ENCODE results near the gene RGS11. TPM values are rescaled to one million over a fixed set of nuclear protein-coding genes. Genes with fewer than 3 reads are reported as not detected.
A peak's percentile ranks its signal among the peaks of the same experiment; 100 is the strongest.

RGS11 gene
- total RNA-seq, 1 donor from 2014 or later: 5.4 TPM

GRCh38 chr16:279531-279930, 3.8 kb upstream of the RGS11 start:
- Histone ChIP-seq H3K4me1 (peaks cover 31% of the 10 kb centered on the region), H3K4me3 (no peak overlapping the region), H3K9me3 (no peaks in the 10 kb centered on the region), H3K27me3 (no peaks in the 10 kb centered on the region), H3K27ac (no peak overlapping the region), H3K36me3 (no peaks in the 10 kb centered on the region)
- no peak for TF ChIP-seq POLR2AphosphoS5 (IDR thresholded peaks at IDR 0.05; ENCODE audit: insufficient read depth in 1 of 2, low read depth in 1 of 2)
- TF ChIP-seq CTCF (IDR thresholded peaks at IDR 0.05): no peak
- TF ChIP-seq POLR2A (IDR thresholded peaks at IDR 0.05): no peak
- intact Hi-C loops (cut with DNase I): no loop called here
- DNase-seq (ENCODE audit: extremely low spot score in 2 of 2): no peak

GRCh38 chr16:278863-279366, 3.2 kb upstream of the RGS11 start:
- H3K9me3 ChIP-seq: no peaks in the 10 kb centered on the region
- no peak overlapping the region for H3K4me3 ChIP-seq
- H3K27ac ChIP-seq: no peak overlapping the region
- no peaks in the 10 kb centered on the region for H3K27me3 ChIP-seq
- DNase-seq (ENCODE audit: extremely low spot score in 2 of 2): no peak
- H3K4me1 ChIP-seq: peaks cover 32% of the 10 kb centered on the region
- TF ChIP-seq POLR2AphosphoS5 (IDR thresholded peaks at IDR 0.05; ENCODE audit: insufficient read depth in 1 of 2, low read depth in 1 of 2) (no peak), POLR2A (IDR thresholded peaks at IDR 0.05) (no peak), CTCF (IDR thresholded peaks at IDR 0.05) (no peak)
- H3K36me3 ChIP-seq: no peaks in the 10 kb centered on the region
- intact Hi-C loops (cut with DNase I): no loop called here

- Histone ChIP-seq H3K27ac (no peak overlapping the region), H3K9me3 (no peaks in the 10 kb centered on the region), H3K36me3 (no peaks in the 10 kb centered on the region), H3K4me1 (peaks cover 31% of the 10 kb centered on the region), H3K4me3 (peak overlapping the region; percentile 47 to 67), H3K27me3 (no peaks in the 10 kb centered on the region)
- DNase-seq (ENCODE audit: extremely low spot score in 2 of 2): no peak
- TF ChIP-seq POLR2AphosphoS5 (IDR thresholded peaks at IDR 0.05; ENCODE audit: insufficient read depth in 1 of 2, low read depth in 1 of 2) (no peak), CTCF (IDR thresholded peaks at IDR 0.05) (no peak), POLR2A (IDR thresholded peaks at IDR 0.05) (no peak)
- intact Hi-C loops (cut with DNase I): no loop called here
These were observed 808 bp upstream of the RGS11 start for GRCh38 chr16:276426-277077.

GRCh38 chr16:275041-275641, 603 bp downstream of the RGS11 start:
- Histone ChIP-seq H3K36me3 (no peaks in the 10 kb centered on the region), H3K27ac (no peak overlapping the region), H3K4me3 (peak overlapping the region; percentile 47 to 67), H3K4me1 (peaks cover 21% of the 10 kb centered on the region), H3K27me3 (no peaks in the 10 kb centered on the region), H3K9me3 (no peaks in the 10 kb centered on the region)
- TF ChIP-seq POLR2A (IDR thresholded peaks at IDR 0.05) (no peak), POLR2AphosphoS5 (IDR thresholded peaks at IDR 0.05; ENCODE audit: insufficient read depth in 1 of 2, low read depth in 1 of 2) (no peak), CTCF (IDR thresholded peaks at IDR 0.05) (no peak)
- no peak for DNase-seq (ENCODE audit: extremely low spot score in 2 of 2)
- intact Hi-C loops (cut with DNase I): no loop called here

All from vagina (tissue), 2 donors.